ENCODE data around the gene FUS. TPM values are rescaled to one million over a fixed set of nuclear protein-coding genes. Genes with fewer than 3 reads are reported as not detected.
A peak's percentile ranks its signal among the peaks of the same experiment; 100 is the strongest.

The FUS gene
- total and polyA plus RNA-seq, 2 of the 13 experiments (the other 11 are each of a cell fraction or from before 2014, with no cell fraction given) = 68.1 to 168 TPM

DNA sequence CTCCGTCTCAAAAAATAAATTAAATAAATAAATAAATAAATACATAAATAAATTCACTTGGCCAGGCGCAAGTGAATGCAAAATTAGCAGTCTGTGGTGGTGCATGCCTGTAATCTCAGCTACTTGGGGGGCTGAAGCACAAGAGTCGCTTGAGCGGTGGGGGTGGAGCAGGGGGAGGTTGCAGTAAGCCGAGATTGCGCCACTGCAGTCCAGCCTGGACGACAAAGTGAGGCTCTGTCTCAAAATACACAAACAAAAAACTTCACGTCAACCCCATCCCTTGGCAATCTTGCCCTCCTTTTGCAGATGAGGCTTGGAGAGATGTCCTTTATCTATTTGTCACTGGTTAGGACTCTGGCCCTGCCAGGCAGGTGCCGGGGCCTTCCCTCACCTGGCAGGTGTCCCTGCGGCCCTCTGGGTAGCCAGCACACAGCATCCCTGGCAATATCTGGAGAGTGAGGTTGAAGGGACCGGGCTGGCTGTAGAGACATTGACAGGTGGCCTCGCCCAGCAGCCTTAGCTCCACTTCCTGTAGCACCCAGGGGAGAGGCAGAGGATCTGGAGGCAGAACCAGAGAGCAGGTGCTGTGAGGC lies 34.4 kb upstream of the FUS start (continued):
- TF ChIP-seq, protein P1, sequence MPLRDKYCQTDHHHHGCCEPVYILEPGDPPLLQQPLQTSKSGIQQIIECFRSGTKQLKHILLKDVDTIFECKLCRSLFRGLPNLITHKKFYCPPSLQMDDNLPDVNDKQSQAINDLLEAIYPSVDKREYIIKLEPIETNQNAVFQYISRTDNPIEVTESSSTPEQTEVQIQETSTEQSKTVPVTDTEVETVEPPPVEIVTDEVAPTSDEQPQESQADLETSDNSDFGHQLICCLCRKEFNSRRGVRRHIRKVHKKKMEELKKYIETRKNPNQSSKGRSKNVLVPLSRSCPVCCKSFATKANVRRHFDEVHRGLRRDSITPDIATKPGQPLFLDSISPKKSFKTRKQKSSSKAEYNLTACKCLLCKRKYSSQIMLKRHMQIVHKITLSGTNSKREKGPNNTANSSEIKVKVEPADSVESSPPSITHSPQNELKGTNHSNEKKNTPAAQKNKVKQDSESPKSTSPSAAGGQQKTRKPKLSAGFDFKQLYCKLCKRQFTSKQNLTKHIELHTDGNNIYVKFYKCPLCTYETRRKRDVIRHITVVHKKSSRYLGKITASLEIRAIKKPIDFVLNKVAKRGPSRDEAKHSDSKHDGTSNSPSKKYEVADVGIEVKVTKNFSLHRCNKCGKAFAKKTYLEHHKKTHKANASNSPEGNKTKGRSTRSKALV (CRISPR knock-in tag; IDR thresholded peaks at IDR 0.05) = no peak
- TF ChIP-seq MED1 (CRISPR knock-in tag; IDR thresholded peaks at IDR 0.05) = no peak
- TF ChIP-seq, protein P2, sequence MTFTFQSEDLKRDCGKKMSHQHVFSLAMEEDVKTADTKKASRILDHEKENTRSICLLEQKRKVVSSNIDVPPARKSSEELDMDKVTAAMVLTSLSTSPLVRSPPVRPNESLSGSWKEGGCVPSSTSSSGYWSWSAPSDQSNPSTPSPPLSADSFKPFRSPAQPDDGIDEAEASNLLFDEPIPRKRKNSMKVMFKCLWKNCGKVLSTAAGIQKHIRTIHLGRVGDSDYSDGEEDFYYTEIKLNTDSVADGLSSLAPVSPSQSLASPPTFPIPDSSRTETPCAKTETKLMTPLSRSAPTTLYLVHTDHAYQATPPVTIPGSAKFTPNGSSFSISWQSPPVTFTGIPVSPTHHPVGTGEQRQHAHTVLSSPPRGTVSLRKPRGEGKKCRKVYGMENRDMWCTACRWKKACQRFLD (CRISPR knock-in tag; IDR thresholded peaks at IDR 0.05; ENCODE audit: borderline replicate concordance) = no peak
- no peak for TF ChIP-seq ZBTB3 (CRISPR knock-in tag; IDR thresholded peaks at IDR 0.05; ENCODE audit: borderline replicate concordance, low read depth)
- TF ChIP-seq HOXD1 (CRISPR knock-in tag; IDR thresholded peaks at IDR 0.05) = no peak
- TF ChIP-seq FOXA3 (CRISPR knock-in tag; IDR thresholded peaks at IDR 0.05) = peak; percentile 26; the same call in 1 of the 2 replicates
- TF ChIP-seq, protein P3, sequence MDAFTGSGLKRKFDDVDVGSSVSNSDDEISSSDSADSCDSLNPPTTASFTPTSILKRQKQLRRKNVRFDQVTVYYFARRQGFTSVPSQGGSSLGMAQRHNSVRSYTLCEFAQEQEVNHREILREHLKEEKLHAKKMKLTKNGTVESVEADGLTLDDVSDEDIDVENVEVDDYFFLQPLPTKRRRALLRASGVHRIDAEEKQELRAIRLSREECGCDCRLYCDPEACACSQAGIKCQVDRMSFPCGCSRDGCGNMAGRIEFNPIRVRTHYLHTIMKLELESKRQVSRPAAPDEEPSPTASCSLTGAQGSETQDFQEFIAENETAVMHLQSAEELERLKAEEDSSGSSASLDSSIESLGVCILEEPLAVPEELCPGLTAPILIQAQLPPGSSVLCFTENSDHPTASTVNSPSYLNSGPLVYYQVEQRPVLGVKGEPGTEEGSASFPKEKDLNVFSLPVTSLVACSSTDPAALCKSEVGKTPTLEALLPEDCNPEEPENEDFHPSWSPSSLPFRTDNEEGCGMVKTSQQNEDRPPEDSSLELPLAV (CRISPR knock-in tag; conservative IDR thresholded peaks at IDR 0.05; ENCODE audit: low read depth) = no peak
- no peak for TF ChIP-seq POLR2A (IDR thresholded peaks at IDR 0.05; ENCODE audit: insufficient read depth in 1 of 2, low read depth in 2 of 2, low read length in 2 of 2)
- no peak for TF ChIP-seq BRCA1 (CRISPR knock-in tag; IDR thresholded peaks at IDR 0.05)
- no peak for TF ChIP-seq NR1H2 (CRISPR knock-in tag; IDR thresholded peaks at IDR 0.05; ENCODE audit: borderline replicate concordance, low read depth)
- TF ChIP-seq ZNF850 (CRISPR knock-in tag; conservative IDR thresholded peaks at IDR 0.05) = no peak
- TF ChIP-seq, protein P4, sequence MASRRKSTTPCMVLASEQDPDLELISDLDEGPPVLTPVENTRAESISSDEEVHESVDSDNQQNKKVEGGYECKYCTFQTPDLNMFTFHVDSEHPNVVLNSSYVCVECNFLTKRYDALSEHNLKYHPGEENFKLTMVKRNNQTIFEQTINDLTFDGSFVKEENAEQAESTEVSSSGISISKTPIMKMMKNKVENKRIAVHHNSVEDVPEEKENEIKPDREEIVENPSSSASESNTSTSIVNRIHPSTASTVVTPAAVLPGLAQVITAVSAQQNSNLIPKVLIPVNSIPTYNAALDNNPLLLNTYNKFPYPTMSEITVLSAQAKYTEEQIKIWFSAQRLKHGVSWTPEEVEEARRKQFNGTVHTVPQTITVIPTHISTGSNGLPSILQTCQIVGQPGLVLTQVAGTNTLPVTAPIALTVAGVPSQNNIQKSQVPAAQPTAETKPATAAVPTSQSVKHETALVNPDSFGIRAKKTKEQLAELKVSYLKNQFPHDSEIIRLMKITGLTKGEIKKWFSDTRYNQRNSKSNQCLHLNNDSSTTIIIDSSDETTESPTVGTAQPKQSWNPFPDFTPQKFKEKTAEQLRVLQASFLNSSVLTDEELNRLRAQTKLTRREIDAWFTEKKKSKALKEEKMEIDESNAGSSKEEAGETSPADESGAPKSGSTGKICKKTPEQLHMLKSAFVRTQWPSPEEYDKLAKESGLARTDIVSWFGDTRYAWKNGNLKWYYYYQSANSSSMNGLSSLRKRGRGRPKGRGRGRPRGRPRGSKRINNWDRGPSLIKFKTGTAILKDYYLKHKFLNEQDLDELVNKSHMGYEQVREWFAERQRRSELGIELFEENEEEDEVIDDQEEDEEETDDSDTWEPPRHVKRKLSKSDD (CRISPR knock-in tag; IDR thresholded peaks at IDR 0.05; ENCODE audit: low read depth) = no peak
- TF ChIP-seq SOX6 (IDR thresholded peaks at IDR 0.05) = no peak
- TF ChIP-seq SOX6 (CRISPR knock-in tag; IDR thresholded peaks at IDR 0.05) = no peak
- no peak for TF ChIP-seq TCF12 (IDR thresholded peaks at IDR 0.05)
- no peak for TF ChIP-seq TCF12 (CRISPR knock-in tag; IDR thresholded peaks at IDR 0.05)
- TF ChIP-seq, protein P5, sequence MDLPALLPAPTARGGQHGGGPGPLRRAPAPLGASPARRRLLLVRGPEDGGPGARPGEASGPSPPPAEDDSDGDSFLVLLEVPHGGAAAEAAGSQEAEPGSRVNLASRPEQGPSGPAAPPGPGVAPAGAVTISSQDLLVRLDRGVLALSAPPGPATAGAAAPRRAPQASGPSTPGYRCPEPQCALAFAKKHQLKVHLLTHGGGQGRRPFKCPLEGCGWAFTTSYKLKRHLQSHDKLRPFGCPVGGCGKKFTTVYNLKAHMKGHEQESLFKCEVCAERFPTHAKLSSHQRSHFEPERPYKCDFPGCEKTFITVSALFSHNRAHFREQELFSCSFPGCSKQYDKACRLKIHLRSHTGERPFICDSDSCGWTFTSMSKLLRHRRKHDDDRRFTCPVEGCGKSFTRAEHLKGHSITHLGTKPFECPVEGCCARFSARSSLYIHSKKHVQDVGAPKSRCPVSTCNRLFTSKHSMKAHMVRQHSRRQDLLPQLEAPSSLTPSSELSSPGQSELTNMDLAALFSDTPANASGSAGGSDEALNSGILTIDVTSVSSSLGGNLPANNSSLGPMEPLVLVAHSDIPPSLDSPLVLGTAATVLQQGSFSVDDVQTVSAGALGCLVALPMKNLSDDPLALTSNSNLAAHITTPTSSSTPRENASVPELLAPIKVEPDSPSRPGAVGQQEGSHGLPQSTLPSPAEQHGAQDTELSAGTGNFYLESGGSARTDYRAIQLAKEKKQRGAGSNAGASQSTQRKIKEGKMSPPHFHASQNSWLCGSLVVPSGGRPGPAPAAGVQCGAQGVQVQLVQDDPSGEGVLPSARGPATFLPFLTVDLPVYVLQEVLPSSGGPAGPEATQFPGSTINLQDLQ (CRISPR knock-in tag; IDR thresholded peaks at IDR 0.05) = no peak
- TF ChIP-seq MAFF (IDR thresholded peaks at IDR 0.05; ENCODE audit: low read depth, low read length) = no peak

All from HepG2 (cell line).